ENCODE results near the gene CPXM2. TPM values are rescaled to one million over a fixed set of nuclear protein-coding genes. Genes with fewer than 3 reads are reported as not detected.

Gene CPXM2
- total RNA-seq, 1 experiment from 2014 or later = not detected

GRCh38 chr10:123786306-123786705 is 105.3 kb downstream of the CPXM2 start:
- peaks cover 20% of the 10 kb centered on the region for H3K27me3 Mint-ChIP-seq (ENCODE audit: insufficient read depth, unreplicated experiment)
- CTCF ChIA-PET = interaction anchor here (0.8 kb wide), 1 partner anchor 181 kb away, joined by 3 read pairs; no protein-coding TSS in a partner anchor
- H3K27ac Mint-ChIP-seq (ENCODE audit: low read depth, unreplicated experiment) = no peak overlapping the region

GRCh38 chr10:123784646-123785045 is 107.0 kb downstream of the CPXM2 start:
- DNase-seq (ENCODE audit: unreplicated experiment) = no peak
- Mint-ChIP-seq H3K4me3 (ENCODE audit: unreplicated experiment) (no peak overlapping the region), H3K27me3 (ENCODE audit: insufficient read depth, unreplicated experiment) (peaks cover 37% of the 10 kb centered on the region), H3K9me3 (ENCODE audit: unreplicated experiment) (no peaks in the 10 kb centered on the region), H3K27ac (ENCODE audit: low read depth, unreplicated experiment) (no peak overlapping the region), H3K4me1 (ENCODE audit: insufficient read depth, unreplicated experiment) (no peaks in the 10 kb centered on the region), H3K36me3 (ENCODE audit: insufficient read depth, unreplicated experiment) (no peaks in the 10 kb centered on the region)
- no TSS peak for BruUV-seq (replicated peaks)
- intact Hi-C loops (cut with micrococcal nuclease) = no loop called here
- no peak for TF ChIP-seq CTCF (IDR thresholded peaks at IDR 0.05; ENCODE audit: unreplicated experiment)
- POLR2A ChIA-PET = interaction anchor here (0.6 kb wide), 1 partner anchor 822 kb away, joined by 3 read pairs; no protein-coding TSS in a partner anchor
- CTCF ChIA-PET = no interaction called here

More at GRCh38 chr10:123786306-123786705, 105.3 kb downstream of the CPXM2 start:
- DNase-seq (ENCODE audit: unreplicated experiment) = no peak
- peaks cover 8% of the 10 kb centered on the region for H3K9me3 Mint-ChIP-seq (ENCODE audit: unreplicated experiment)
- TF ChIP-seq CTCF (IDR thresholded peaks at IDR 0.05; ENCODE audit: unreplicated experiment) = no peak
- H3K4me1 Mint-ChIP-seq (ENCODE audit: insufficient read depth, unreplicated experiment) = no peaks in the 10 kb centered on the region
- no peaks in the 10 kb centered on the region for H3K36me3 Mint-ChIP-seq (ENCODE audit: insufficient read depth, unreplicated experiment)
- POLR2A ChIA-PET = interaction anchor here (1.0 kb wide), 1 partner anchor 15 kb away, joined by 3 read pairs; no protein-coding TSS in a partner anchor
- no TSS peak for BruUV-seq (replicated peaks)
- intact Hi-C loops (cut with micrococcal nuclease) = no loop called here
- H3K4me3 Mint-ChIP-seq (ENCODE audit: unreplicated experiment) = no peak overlapping the region

GRCh38 chr10:123784216-123784615 is 107.4 kb downstream of the CPXM2 start:
- Mint-ChIP-seq H3K4me1 (ENCODE audit: insufficient read depth, unreplicated experiment) (no peaks in the 10 kb centered on the region), H3K27ac (ENCODE audit: low read depth, unreplicated experiment) (no peak overlapping the region), H3K27me3 (ENCODE audit: insufficient read depth, unreplicated experiment) (peaks cover 41% of the 10 kb centered on the region), H3K36me3 (ENCODE audit: insufficient read depth, unreplicated experiment) (no peaks in the 10 kb centered on the region), H3K4me3 (ENCODE audit: unreplicated experiment) (no peak overlapping the region), H3K9me3 (ENCODE audit: unreplicated experiment) (no peaks in the 10 kb centered on the region)
- no peak for TF ChIP-seq CTCF (IDR thresholded peaks at IDR 0.05; ENCODE audit: unreplicated experiment)
- ChIA-PET CTCF (no interaction called here), POLR2A (no interaction called here)
- intact Hi-C loops (cut with micrococcal nuclease) = no loop called here
- no peak for DNase-seq (ENCODE audit: unreplicated experiment)
- BruUV-seq (replicated peaks) = no TSS peak

GRCh38 chr10:123783296-123783695 is 108.3 kb downstream of the CPXM2 start:
- H3K4me1 Mint-ChIP-seq (ENCODE audit: insufficient read depth, unreplicated experiment) = no peaks in the 10 kb centered on the region
- DNase-seq (ENCODE audit: unreplicated experiment) = no peak
- H3K9me3 Mint-ChIP-seq (ENCODE audit: unreplicated experiment) = no peaks in the 10 kb centered on the region
- H3K27ac Mint-ChIP-seq (ENCODE audit: low read depth, unreplicated experiment) = no peak overlapping the region
- H3K4me3 Mint-ChIP-seq (ENCODE audit: unreplicated experiment) = no peak overlapping the region
- peaks cover 50% of the 10 kb centered on the region for H3K27me3 Mint-ChIP-seq (ENCODE audit: insufficient read depth, unreplicated experiment)
- H3K36me3 Mint-ChIP-seq (ENCODE audit: insufficient read depth, unreplicated experiment) = no peaks in the 10 kb centered on the region
- intact Hi-C loops (cut with micrococcal nuclease) = no loop called here
- no TSS peak for BruUV-seq (replicated peaks)
- POLR2A ChIA-PET = no interaction called here
- CTCF ChIA-PET = no interaction called here
- no peak for TF ChIP-seq CTCF (IDR thresholded peaks at IDR 0.05; ENCODE audit: unreplicated experiment)
